Chondrocyte (in vitro differentiated cells): ENCODE measurements around the gene SLC4A4. TPM values are rescaled to one million over a fixed set of nuclear protein-coding genes. Genes with fewer than 3 reads are reported as not detected.

Experiments used
- DNase-seq: peaks from one replicate; pipeline ENCODE4 v3.0.0; 2021; ENCODE audit warnings: mixed read lengths, low spot score
- H3K27ac Mint-ChIP-seq: one replicate; pipeline ENCODE4 v1.8.0; 2021; ENCODE audit warnings: mild to moderate bottlenecking, moderate library complexity, mixed read lengths; ENCODE audit not compliant: unreplicated experiment
- H3K27me3 Mint-ChIP-seq: 2 replicates; pipeline ENCODE4 v1.8.0; 2021; ENCODE audit warnings: low read depth, mixed read lengths
- H3K36me3 Mint-ChIP-seq: 2 replicates; pipeline ENCODE4 v1.8.0; 2021; ENCODE audit warnings: low read depth, mixed read lengths
- H3K4me1 Mint-ChIP-seq: 2 replicates; pipeline ENCODE4 v1.8.0; 2021; ENCODE audit warnings: low read depth, mild to moderate bottlenecking, mixed read lengths
- H3K4me3 Mint-ChIP-seq: one replicate; pipeline ENCODE4 v1.8.0; 2021; ENCODE audit warnings: mild to moderate bottlenecking, moderate library complexity, mixed read lengths; ENCODE audit not compliant: unreplicated experiment
- H3K9me3 Mint-ChIP-seq: 2 replicates; pipeline ENCODE4 v1.8.0; 2021; ENCODE audit warnings: low read depth, mixed read lengths
- CTCF ChIP-seq: fragments of 200-600 bp; sonication (generic); IDR thresholded peaks from 2 replicates; pipeline ENCODE4 v1.5.0; 2021; ENCODE audit warnings: antibody characterized with exemption, mild to moderate bottlenecking, moderate library complexity
- total RNA-seq: library from RNA; stranded (reverse); gene quantifications from 3 replicates; pipeline ENCODE4 v1.2.1, GENCODE V29; 2021

Gene SLC4A4
- total RNA-seq, 1 donor from 2014 or later: 12.8 TPM

DNA sequence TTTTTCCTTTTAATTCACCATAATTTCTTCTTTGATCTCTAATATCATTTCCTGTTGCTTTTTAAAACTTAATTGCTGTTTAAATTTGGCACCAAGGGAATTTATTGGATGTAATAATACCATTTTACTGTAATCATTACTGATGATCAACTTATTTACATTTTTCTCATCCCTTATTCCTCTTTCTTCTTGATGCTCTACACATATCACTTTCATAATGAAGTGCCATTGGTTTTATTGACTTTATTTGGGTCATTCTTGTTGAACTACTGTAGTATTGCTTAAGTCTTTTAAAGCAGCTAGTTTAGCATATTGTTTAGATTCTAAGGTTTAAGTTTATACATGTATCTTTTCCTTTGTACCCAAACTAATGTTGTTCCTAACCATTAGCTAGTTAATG, 130.7 kb downstream of the SLC4A4 start:
- peaks cover 39% of the 10 kb centered on the region for H3K4me1 Mint-ChIP-seq
- H3K27ac Mint-ChIP-seq: no peak overlapping the region
- no peak for TF ChIP-seq CTCF
- DNase-seq: no peak
- no peak overlapping the region for H3K4me3 Mint-ChIP-seq
- H3K27me3 Mint-ChIP-seq: no peaks in the 10 kb centered on the region
- H3K36me3 Mint-ChIP-seq: peaks cover 9% of the 10 kb centered on the region
- H3K9me3 Mint-ChIP-seq: peaks cover 3% of the 10 kb centered on the region

- Mint-ChIP-seq H3K27ac (no peak overlapping the region), H3K27me3 (no peaks in the 10 kb centered on the region), H3K4me1 (peaks cover 44% of the 10 kb centered on the region), H3K36me3 (peaks cover 9% of the 10 kb centered on the region), H3K9me3 (peaks cover 3% of the 10 kb centered on the region), H3K4me3 (no peak overlapping the region)
- no peak for DNase-seq
- TF ChIP-seq CTCF: no peak
These were observed 131.7 kb downstream of the SLC4A4 start for GRCh38 chr4:71470524-71470923.

DNA sequence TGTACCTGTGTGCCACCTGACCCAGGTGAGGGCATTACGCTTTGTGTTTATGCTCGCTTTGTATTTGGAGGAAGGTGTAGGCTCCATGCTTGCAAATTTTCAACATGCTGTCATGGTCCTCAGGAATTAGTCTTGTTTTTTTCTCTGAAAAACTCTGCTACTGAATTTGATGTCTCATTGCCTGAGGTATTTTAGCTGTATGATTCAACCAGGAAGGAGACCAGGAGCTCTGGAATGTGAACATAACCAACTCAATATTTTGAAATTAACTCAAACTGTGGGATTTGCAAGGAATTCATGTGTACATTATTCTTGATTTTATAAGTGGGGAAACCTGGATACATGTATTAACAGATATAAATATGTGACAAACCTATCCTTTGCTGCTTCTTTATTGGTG, 134.1 kb downstream of the SLC4A4 start:
- Mint-ChIP-seq H3K27ac (peak overlapping the region; percentile 78), H3K27me3 (no peaks in the 10 kb centered on the region), H3K36me3 (peaks cover 9% of the 10 kb centered on the region), H3K9me3 (peaks cover 3% of the 10 kb centered on the region), H3K4me1 (peaks cover 51% of the 10 kb centered on the region), H3K4me3 (no peak overlapping the region)
- no peak for TF ChIP-seq CTCF
- no peak for DNase-seq

DNA sequence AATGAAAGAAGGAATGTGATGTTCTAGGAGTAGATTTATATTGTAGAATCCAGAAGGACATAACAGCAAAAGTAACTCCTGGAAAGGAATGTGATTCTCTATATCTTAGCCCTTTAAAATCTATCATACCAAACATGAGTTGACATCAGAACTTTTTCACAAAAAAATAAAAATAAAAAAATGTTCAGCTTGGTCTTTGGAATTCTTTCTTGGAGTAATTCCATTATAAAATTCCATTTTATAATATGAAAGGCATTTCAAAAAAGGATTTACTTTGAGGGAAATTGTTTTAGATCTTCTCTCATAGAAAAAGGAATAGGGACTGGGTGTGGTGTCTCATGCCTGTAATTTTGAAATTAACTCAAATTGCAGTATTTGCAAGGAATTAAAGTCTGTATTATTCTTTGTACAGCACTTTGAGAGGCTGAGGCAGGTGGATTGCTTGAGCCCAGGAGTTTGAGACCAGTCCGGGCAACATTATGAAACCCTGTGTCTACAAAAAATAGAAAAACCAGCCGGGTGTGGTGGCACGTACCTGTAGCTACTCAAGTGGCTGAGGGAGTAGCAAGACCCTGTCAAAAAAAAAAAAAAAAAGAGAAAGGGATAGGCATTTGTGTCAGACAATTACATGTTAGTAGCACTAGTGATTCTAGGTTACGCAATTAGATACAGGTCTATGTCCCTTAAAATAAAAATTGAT, 134.9 kb downstream of the SLC4A4 start:
- no peak for TF ChIP-seq CTCF
- no peak for DNase-seq
- H3K27ac Mint-ChIP-seq: peak overlapping the region; percentile 78
- H3K9me3 Mint-ChIP-seq: peaks cover 3% of the 10 kb centered on the region
- H3K4me1 Mint-ChIP-seq: peaks cover 50% of the 10 kb centered on the region
- no peak overlapping the region for H3K4me3 Mint-ChIP-seq
- H3K36me3 Mint-ChIP-seq: peaks cover 6% of the 10 kb centered on the region
- no peaks in the 10 kb centered on the region for H3K27me3 Mint-ChIP-seq

DNA sequence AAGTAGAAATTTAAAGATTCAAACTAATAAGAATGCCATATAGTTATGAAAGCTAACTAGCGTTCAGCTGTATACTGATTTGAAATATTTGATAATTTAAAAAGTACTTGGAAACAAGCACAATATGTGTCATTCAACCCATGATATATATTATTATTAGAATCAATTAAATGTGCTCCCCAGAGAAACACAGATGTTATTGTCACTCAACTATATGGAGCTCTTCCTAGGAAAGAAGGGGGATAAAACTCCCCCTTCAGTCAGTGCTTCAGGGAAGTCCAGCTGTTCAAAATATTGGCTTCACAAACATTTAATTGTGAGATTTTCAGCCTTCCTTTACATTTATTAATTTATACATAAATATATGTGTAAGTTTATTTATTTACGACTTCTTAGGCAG, 135.9 kb downstream of the SLC4A4 start:
- Mint-ChIP-seq H3K27ac (no peak overlapping the region), H3K27me3 (no peaks in the 10 kb centered on the region), H3K36me3 (peaks cover 6% of the 10 kb centered on the region), H3K4me3 (no peak overlapping the region), H3K9me3 (peaks cover 3% of the 10 kb centered on the region), H3K4me1 (peaks cover 48% of the 10 kb centered on the region)
- no peak for TF ChIP-seq CTCF
- no peak for DNase-seq
